HG03097 (cell line): ENCODE measurements around the gene SCFD2.

Experiments used
- ATAC-seq: cut with Tn5 transposase; IDR thresholded peaks from one replicate; pipeline ENCODE4 v1.9.1; 2021; ENCODE audit not compliant: unreplicated experiment, low FRiP score

SCFD2 gene

DNA sequence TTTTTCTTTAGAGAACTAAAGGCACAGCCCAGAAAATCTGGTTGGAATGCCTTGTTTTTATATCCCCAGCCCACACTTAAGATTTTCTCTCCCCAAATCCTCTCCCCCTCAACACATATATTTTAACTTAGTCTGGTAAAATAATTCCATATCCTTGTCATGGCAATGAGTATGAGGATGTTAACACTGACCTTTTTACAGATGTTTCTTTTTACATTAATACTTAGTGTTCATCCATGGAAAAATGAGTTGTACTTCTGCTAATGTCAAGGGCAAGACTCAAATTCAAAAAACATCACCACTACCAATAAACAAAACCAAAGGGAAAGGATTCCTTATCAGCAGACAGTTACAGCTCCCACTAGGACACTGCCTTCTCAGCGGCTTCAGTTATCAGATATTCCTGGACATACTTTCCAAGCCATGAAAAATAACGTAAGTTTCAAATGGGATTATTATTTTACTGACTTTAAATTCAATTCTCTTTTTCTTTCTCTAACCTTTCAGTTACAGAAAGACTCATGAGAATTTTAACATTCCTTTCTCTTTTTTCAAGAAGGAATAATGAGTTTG, 420.4 kb downstream of the SCFD2 start:
- ATAC-seq = no peak

DNA sequence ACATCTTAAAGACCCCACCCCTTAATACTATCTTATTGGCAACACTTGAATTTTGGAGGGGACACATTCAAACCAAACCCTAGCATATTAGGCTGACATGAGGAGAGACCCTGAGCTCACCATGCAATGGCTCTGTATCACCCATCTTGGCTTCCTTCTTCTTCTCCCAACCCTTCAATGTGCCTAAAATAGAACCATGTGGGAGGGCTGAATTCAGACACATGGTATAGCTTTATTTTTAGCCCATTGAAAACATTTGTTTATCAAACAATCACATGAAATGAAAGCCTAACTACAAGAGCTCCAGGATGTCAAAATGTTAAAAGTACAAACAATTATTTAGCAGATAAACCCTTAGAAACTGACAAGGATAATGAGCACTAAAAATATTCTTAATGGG, 422.2 kb downstream of the SCFD2 start:
- ATAC-seq = no peak

GRCh38 chr4:52942936-52943335, 422.9 kb downstream of the SCFD2 start:
- ATAC-seq = no peak

DNA sequence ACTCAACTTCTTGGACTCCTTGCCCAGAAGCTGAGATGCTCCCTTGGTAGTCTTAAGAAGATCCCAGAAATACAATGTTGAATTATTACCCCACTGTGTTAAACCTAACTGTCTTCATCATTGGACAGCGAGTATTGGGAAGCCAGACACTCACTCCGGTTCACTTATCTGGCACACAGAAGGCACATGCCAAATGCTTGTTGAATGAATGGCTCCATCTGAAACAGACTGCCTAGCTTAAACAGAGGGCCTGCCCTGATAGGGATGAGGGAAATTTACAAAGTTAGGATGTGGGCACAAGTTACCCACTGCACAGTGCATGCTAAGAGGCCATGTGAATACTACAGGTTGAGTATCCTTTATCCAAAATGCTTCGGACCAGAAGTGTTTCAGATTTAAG, 424.4 kb downstream of the SCFD2 start:
- no peak for ATAC-seq

DNA sequence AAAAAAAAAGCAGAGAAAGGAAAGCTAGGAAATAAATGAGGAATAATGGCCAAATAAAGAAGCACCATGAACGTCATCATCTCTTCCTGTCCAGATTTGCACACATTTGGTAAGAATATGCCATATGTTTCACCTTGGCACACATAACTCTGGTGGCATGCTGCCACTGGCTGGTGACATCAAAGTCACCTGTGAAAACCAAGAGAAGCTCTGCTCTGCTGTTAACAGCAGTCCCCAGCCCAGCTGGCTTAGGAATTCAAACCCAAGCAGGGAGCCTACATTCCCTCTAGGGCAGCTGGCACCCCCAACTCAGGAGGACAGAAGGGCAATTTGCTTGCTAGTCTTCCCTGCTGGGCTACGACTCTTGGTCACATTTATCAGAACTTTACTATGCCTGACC, 426.1 kb downstream of the SCFD2 start:
- ATAC-seq = no peak

- ATAC-seq = no peak
These were observed 426.5 kb downstream of the SCFD2 start for GRCh38 chr4:52939325-52939724.

DNA sequence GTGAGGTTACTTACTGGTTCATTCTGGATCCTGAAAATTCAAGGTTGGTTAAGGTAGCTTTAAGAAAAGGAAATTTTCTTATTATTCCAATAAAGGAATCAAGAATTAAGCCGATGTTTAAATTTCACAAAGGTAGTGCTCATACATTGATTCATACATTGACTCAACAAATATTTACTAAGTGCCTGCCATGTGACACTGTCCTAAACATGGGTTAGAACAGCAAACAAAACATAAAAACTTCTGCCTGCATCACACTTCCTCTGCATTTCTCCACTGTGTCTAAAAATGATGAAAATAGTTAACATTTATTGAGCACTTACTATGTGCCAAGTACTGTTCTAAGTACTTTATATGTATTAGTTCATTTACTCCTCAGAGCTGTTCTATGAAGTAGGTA, 428.0 kb downstream of the SCFD2 start:
- no peak for ATAC-seq

- ATAC-seq = no peak
These were observed 429.1 kb downstream of the SCFD2 start for GRCh38 chr4:52936729-52937128.

GRCh38 chr4:52935317-52935716, 430.5 kb downstream of the SCFD2 start:
- no peak for ATAC-seq

DNA sequence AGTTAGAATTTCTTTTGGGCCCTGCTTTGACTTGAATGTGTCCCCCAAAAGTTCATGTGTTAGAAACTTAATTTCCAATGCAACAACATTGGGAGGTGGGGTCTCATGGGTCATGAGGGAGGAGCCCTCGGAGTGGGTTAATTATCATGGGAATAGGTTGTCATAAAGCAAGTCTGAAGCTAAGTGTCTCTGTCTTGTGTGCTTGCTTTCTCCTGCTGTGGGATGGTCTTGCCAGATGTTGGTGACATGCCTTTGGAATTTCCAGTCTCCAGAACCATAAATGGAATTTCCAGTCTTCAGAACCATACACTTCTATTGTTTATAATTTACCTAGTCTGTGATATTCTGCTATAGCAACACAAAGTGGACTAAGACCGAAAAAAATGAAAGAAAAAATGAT, 432.1 kb downstream of the SCFD2 start:
- no peak for ATAC-seq

DNA sequence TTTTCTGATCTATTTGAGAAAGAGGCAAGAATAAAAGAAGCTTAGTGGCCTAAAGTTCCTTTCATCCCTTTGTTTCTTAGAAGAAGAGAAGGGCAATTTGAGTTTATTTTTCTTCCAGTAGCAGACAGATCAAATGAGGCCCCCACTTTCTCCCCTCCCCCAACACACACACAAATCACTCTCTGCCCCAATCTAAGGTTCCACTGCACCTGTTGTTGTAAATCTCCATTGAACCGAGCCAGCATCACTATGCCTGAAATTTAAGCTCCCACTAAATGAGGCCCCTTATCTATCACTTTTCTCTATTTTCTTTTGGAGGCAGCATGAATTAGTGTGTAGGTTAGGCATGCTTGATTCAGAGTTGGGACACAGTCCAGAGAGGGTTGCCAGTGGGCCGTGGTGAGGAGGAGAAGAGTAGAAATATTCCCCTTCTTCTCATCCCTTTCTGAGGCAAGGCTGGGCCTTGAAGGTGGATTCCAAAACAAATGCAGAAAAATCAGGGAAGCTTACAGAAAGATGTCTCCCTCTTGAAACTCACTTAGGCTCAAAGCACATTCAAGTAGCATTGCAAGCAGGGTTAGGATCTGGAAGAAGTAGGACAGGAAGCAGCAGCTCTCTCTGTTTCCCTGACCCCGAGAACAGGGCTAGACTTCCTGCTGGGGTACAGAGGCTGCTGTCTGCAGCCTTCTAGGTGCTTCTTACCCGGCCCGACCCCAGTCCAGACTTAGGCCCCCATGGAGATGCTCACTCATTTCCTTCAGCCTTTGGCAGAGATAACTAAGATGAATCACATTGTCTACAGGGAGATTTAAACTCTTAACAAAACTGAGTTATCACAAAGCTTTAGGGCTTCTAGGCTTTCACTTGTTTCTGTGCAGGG, 433.0 kb downstream of the SCFD2 start:
- no peak for ATAC-seq

DNA sequence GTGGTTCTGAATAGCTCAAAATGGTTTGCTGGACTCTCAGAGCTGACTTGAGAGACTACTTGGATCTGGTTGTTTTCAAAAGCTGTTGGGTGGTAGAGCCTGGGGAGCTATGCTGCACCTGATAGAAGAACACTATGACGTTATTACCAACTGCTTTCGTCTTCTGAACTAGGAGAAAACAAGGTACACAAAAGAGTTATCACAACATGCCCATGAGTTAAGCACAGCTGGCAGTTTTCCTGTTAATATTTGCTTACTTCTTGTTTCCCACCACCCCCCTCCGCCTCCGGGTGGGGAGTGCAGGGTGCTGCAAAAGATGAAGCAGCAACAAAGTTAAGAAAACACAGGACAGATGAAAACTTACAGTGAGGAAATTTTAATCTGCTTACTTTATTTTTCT, 434.6 kb downstream of the SCFD2 start:
- ATAC-seq = no peak

GRCh38 chr4:52926196-52926974, 439.5 kb downstream of the SCFD2 start:
- ATAC-seq = no peak

- ATAC-seq = no peak
These were observed 440.3 kb downstream of the SCFD2 start for GRCh38 chr4:52925531-52925968.

DNA sequence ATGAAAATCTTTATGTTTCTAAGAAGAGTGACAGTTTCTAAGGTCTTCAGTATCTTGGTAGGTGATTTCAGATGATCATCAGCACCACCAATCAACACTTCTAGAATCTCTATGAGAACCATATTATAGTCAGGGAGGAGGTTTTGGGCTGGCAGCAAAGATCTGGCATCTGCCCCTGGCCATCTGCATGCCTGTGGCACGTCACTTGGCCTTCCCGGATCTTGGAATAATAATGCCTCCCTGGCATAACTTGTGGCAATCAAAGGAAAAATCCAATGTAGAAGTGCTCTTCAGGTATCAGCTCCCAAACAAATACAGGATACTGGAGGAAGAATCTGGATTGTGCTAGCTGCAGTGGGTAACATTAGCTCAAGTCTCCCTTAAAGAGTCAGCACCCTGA, 446.4 kb downstream of the SCFD2 start:
- ATAC-seq = no peak

DNA sequence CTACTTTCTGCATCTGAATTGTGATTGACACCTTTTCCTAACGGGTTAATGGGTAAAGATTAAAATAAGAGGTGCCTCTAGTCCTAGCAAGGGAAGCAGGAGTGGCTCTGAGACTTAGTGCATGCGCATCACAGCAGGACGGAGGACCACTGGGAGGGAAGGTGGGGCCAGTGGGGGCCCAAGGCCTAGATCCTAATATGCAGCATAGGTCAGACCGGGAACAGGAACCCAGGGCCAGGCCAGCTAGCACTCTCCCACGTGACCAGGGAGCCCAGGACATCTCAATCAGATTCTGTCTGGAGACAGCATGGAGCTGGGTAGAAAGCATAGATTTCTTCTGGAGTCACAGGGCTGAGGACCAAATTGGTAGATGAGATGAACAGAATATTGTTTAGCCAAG, 448.0 kb downstream of the SCFD2 start:
- no peak for ATAC-seq

DNA sequence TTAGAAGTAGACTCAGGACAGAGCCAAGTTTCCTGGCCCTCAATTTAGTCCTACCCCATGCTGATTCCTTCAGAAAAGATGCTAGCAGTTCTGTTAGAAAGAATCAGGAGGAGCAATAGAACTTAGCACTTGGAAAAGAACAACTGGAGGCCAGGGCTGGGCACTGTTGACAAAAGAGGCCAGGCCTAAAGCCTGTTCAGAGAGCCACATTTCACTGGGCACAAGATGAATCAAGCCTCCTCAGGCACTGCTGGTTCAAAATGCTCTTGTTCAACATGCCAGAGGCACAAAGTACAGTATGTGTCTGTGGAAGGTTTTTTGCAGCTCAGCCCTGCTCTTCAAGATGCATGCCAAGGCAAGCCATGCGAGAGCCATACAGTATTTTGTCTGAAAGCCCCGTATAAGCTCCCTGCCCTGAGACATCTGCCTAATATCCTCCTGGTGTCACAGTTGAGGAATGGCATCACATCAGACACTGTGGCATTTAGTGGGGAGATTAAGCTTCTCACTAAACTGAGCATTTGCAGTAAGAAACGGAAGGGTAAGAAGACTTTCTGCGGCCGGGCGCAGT, 450.0 kb downstream of the SCFD2 start:
- no peak for ATAC-seq

- no peak for ATAC-seq
These were observed 450.7 kb downstream of the SCFD2 start for GRCh38 chr4:52915191-52915590.

DNA sequence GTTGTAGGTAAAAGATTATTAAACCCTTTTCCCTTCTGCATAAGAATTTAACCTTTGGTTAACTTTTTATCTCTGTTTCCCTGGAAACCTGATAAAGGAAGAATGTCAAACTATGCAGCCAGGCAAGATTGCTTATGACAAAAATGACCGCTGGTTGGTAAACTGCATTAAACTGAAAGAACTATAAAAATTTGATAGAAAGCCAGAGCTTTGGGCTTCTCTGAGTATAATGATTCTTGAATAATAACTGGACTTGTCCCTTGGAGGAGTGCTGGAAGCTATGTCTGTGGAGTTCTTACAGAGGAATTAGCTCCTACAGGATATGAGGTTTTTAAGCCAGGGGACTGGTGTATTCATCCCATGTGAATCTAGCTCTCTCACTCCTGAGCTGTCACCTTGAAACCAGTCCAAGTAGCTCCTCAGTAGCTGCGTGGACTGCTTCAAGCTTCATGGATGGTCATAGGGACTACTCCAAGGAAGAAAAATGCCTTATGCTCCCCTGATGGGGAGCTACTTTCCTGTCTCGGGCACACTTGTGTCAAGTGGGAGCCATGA, 451.7 kb downstream of the SCFD2 start:
- ATAC-seq = no peak

- no peak for ATAC-seq
These were observed 453.3 kb downstream of the SCFD2 start for GRCh38 chr4:52912608-52913007.
